HepG2 (cell line): ENCODE results near the gene CTDNEP1. TPM values are rescaled to one million over a fixed set of nuclear protein-coding genes. Genes with fewer than 3 reads are reported as not detected.

Source experiments
- AKNA ChIP-seq: sonication (generic); formaldehyde crosslinking; IDR thresholded peaks from 2 replicates; pipeline ENCODE4 v1.4.0; 2020; ENCODE audit warnings: missing genetic modification reagents, borderline replicate concordance
- GTF2F1 ChIP-seq: fragments of 150-350 bp; IDR thresholded peaks from 2 replicates; pipeline ENCODE4 v1.6.1; 2014; ENCODE audit warnings: low read length
- MTF1 ChIP-seq: sonication (generic); formaldehyde crosslinking; IDR thresholded peaks from 2 replicates; pipeline ENCODE4 v1.5.0; 2020; ENCODE audit warnings: missing genetic modification reagents
- NBN ChIP-seq: fragments of 450-650 bp; conservative IDR thresholded peaks from 2 replicates; pipeline ENCODE4 v1.6.1; 2017
- SNRNP70 ChIP-seq: fragments of 200-400 bp; formaldehyde crosslinking; IDR thresholded peaks from 2 replicates; pipeline ENCODE4 v1.6.1; 2017; ENCODE audit warnings: mild to moderate bottlenecking, low read depth, low read length, moderate library complexity
- ZNF713 ChIP-seq: sonication (generic); formaldehyde crosslinking; IDR thresholded peaks from 2 replicates; pipeline ENCODE4 v1.4.0; 2020; ENCODE audit warnings: mild to moderate bottlenecking, missing genetic modification reagents
- ZNF75D ChIP-seq: sonication (generic); formaldehyde crosslinking; IDR thresholded peaks from 2 replicates; pipeline ENCODE4 v1.8.1; 2023; ENCODE audit warnings: missing genetic modification reagents, mild to moderate bottlenecking, borderline replicate concordance
- polyA plus RNA-seq, 8 experiments: library from polyadenylated mRNA; depleted of rRNA in 3 of 8; stranded (reverse) in 7 of 8; unstranded in 1 of 8; fragments of >200 nt; fragmentation: Illumina TruSeq in 4 of 8; extraction: Trizol in 4 of 8; gene quantifications; 2 replicates each; pipeline versions ENCODE4 v1.2.1 to v1.2.3, GENCODE V29; 2011 to 2016; ENCODE audit warnings: low read depth in 4 of 8, missing spikeins in 1 of 8, mixed read lengths in 1 of 8; ENCODE audit not compliant: insufficient read depth in 1 of 8
- total RNA-seq, 5 experiments: library from RNA; depleted of rRNA; stranded (reverse); fragments of >200 nt; fragmentation: Illumina TruSeq; extraction: Trizol; gene quantifications; 2 replicates each; pipeline ENCODE4 v1.2.3, GENCODE V29; 2016; ENCODE audit warnings: low read depth in 1 of 5
- TF ChIP-seq, protein P1 (sequence below): IDR thresholded peaks from 2 replicates; pipeline ENCODE4 v1.6.1; 2018; ENCODE audit warnings: missing genetic modification reagents
- TF ChIP-seq, protein P2 (sequence below): sonication (generic); formaldehyde crosslinking; IDR thresholded peaks from 2 replicates; pipeline ENCODE4 v1.5.0; 2020; ENCODE audit warnings: mild to moderate bottlenecking, missing genetic modification reagents, borderline replicate concordance
- TF ChIP-seq, protein P3 (sequence below): sonication (generic); formaldehyde crosslinking; IDR thresholded peaks from 2 replicates; pipeline ENCODE4 v1.8.0; 2022; ENCODE audit warnings: missing genetic modification reagents, mild to moderate bottlenecking, moderate library complexity, borderline replicate concordance

CTDNEP1 gene
- total and polyA plus RNA-seq, 2 of the 13 experiments (the other 11 are each of a cell fraction or from before 2014, with no cell fraction given): 19.8 to 118 TPM

- TF ChIP-seq NBN: no peak
- TF ChIP-seq MTF1 (CRISPR knock-in tag): no peak
- TF ChIP-seq AKNA (CRISPR knock-in tag): no peak
- no peak for TF ChIP-seq ZNF713 (CRISPR knock-in tag)
- TF ChIP-seq, protein P1, sequence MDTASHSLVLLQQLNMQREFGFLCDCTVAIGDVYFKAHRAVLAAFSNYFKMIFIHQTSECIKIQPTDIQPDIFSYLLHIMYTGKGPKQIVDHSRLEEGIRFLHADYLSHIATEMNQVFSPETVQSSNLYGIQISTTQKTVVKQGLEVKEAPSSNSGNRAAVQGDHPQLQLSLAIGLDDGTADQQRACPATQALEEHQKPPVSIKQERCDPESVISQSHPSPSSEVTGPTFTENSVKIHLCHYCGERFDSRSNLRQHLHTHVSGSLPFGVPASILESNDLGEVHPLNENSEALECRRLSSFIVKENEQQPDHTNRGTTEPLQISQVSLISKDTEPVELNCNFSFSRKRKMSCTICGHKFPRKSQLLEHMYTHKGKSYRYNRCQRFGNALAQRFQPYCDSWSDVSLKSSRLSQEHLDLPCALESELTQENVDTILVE (CRISPR knock-in tag): peak; percentile 74; the same call in 1 of the 2 replicates
- TF ChIP-seq SNRNP70: no peak
- TF ChIP-seq ZNF75D: no peak
- TF ChIP-seq, protein P2, sequence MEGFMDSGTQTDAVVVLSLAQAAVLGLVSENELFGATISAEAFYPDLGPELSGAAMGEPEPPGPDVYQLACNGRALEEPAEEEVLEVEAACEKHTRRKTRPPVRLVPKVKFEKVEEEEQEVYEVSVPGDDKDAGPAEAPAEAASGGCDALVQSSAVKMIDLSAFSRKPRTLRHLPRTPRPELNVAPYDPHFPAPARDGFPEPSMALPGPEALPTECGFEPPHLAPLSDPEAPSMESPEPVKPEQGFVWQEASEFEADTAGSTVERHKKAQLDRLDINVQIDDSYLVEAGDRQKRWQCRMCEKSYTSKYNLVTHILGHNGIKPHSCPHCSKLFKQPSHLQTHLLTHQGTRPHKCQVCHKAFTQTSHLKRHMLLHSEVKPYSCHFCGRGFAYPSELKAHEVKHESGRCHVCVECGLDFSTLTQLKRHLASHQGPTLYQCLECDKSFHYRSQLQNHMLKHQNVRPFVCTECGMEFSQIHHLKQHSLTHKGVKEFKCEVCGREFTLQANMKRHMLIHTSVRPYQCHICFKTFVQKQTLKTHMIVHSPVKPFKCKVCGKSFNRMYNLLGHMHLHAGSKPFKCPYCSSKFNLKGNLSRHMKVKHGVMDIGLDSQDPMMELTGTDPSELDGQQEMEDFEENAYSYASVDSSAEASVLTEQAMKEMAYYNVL (CRISPR knock-in tag): peak; percentile 88; the same call in 1 of the 2 replicates
- TF ChIP-seq, protein P3, sequence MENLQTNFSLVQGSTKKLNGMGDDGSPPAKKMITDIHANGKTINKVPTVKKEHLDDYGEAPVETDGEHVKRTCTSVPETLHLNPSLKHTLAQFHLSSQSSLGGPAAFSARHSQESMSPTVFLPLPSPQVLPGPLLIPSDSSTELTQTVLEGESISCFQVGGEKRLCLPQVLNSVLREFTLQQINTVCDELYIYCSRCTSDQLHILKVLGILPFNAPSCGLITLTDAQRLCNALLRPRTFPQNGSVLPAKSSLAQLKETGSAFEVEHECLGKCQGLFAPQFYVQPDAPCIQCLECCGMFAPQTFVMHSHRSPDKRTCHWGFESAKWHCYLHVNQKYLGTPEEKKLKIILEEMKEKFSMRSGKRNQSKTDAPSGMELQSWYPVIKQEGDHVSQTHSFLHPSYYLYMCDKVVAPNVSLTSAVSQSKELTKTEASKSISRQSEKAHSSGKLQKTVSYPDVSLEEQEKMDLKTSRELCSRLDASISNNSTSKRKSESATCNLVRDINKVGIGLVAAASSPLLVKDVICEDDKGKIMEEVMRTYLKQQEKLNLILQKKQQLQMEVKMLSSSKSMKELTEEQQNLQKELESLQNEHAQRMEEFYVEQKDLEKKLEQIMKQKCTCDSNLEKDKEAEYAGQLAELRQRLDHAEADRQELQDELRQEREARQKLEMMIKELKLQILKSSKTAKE (CRISPR knock-in tag): peak; percentile 52; the same call in 1 of the 2 replicates
- TF ChIP-seq GTF2F1: no peak
Observed at GRCh38 chr17:7239091-7240027, 12.2 kb downstream of the CTDNEP1 start, which contains the start of gene PHF23 (continued).
